ENCODE results near the gene FAM135A.
"Not testable (repeated sequence)": the region's sequence is repeated elsewhere in the genome, so short reads cannot be mapped to it uniquely, and the experiment has no call there.

DNA sequence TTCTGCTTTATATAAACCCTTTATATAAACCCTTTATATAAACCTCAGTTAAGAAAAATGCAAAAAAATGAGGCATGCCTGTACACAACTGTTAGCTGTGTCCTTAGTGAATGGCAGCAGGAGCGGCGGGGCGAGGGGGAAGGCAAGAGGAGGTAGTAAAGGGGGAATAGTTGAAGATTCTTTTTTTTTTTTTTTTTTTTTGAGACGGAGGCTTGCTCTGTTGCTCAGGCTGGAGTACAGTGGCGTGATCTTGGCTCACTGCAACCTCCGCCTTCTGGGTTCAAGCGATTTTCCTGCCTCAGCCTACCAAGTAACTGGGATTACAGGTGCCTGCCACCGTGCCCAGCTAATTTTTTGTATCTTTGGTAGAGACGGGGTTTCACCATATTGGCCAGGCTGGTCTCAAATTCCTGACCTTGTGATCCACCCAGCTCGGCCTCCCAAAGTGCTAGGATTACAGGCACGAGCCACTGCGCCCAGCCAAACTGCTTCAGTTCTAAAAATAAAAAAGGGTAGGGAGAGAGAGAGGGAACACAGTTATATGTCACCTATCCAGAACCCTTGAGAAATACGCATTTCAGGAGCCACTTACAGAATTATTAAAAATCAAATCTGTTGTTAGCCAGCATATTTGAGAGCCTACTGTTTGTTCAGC, 139.1 kb downstream of the FAM135A start:
- TF ChIP-seq ZNF709 (CRISPR knock-in tag; IDR thresholded peaks at IDR 0.05); ZNF484 (CRISPR knock-in tag; IDR thresholded peaks at IDR 0.05; ENCODE audit: borderline replicate concordance, low read depth); FOXA3 (CRISPR knock-in tag; IDR thresholded peaks at IDR 0.05); SOX6 (IDR thresholded peaks at IDR 0.05); SOX6 (CRISPR knock-in tag; IDR thresholded peaks at IDR 0.05); ZNF121 (CRISPR knock-in tag; IDR thresholded peaks at IDR 0.05); CTCF (CRISPR knock-in tag; IDR thresholded peaks at IDR 0.05); ZNF30 (CRISPR knock-in tag; IDR thresholded peaks at IDR 0.05); SMAD9 (CRISPR knock-in tag; IDR thresholded peaks at IDR 0.05): not testable (repeated sequence)
